K562 (cell line): ENCODE measurements around the gene EYA2. TPM values are rescaled to one million over a fixed set of nuclear protein-coding genes. Genes with fewer than 3 reads are reported as not detected.

Experiments used
- CC2D1A ChIP-seq: fragments of 450-650 bp; IDR thresholded peaks from 2 replicates; pipeline ENCODE4 v1.6.1; 2017; ENCODE audit warnings: mild to moderate bottlenecking
- CEBPG ChIP-seq, 3 experiments: fragments of 200-800 bp in 1 of 3; sonication (Bioruptor generic) in 1 of 3; sonication (generic) in 1 of 3; formaldehyde crosslinking in 1 of 3; IDR thresholded peaks in 2 of 3; conservative IDR thresholded peaks in 1 of 3; 2 replicates each; pipeline versions ENCODE4 v1.6.1 to v1.8.0; 2016 to 2022; ENCODE audit warnings: missing compliant biosample characterization in 2 of 3, missing genetic modification characterization in 2 of 3, mild to moderate bottlenecking in 1 of 3, missing genetic modification reagents in 1 of 3
- FIP1L1 ChIP-seq: fragments of 200-400 bp; formaldehyde crosslinking; IDR thresholded peaks from 2 replicates; pipeline ENCODE4 v1.6.1; 2018; ENCODE audit warnings: mild to moderate bottlenecking, low read depth, low read length; ENCODE audit not compliant: poor library complexity, severe bottlenecking
- NFE2L1 ChIP-seq: fragments of 450-650 bp; IDR thresholded peaks from 2 replicates; pipeline ENCODE4 v1.6.1; 2016; ENCODE audit warnings: missing genetic modification characterization, low read depth, mild to moderate bottlenecking, missing compliant biosample characterization, moderate library complexity, borderline replicate concordance
- STAT5B ChIP-seq: fragments of 250-450 bp; sonication (Bioruptor Pico); IDR thresholded peaks from 2 replicates; pipeline ENCODE4 v1.8.0; 2021; ENCODE audit warnings: mild to moderate bottlenecking, inconsistent platforms
- TAF7 ChIP-seq: fragments of 450-650 bp; IDR thresholded peaks from 2 replicates; pipeline ENCODE4 v1.6.1; 2016; ENCODE audit warnings: missing genetic modification characterization, missing compliant biosample characterization
- ZNF184 ChIP-seq: sonication (generic); formaldehyde crosslinking; IDR thresholded peaks from 2 replicates; pipeline ENCODE4 v1.5.0; 2020; ENCODE audit warnings: missing genetic modification reagents
- ZNF282 ChIP-seq: sonication (generic); formaldehyde crosslinking; IDR thresholded peaks from 2 replicates; pipeline ENCODE4 v1.8.1; 2023; ENCODE audit warnings: missing genetic modification reagents
- polyA plus RNA-seq, 8 experiments: library from polyadenylated mRNA; depleted of rRNA in 4 of 8; stranded (reverse) in 5 of 8; unstranded in 3 of 8; fragments of >200 nt; fragmentation: Nextera tagmentation in 2 of 8; fragmentation: Illumina TruSeq in 1 of 8; extraction: Ambion mirVana in 2 of 8; extraction: Trizol in 1 of 8; gene quantifications; 2 replicates each; pipeline versions ENCODE4 v1.2.1 to v1.2.3, GENCODE V29; 2011 to 2014; ENCODE audit warnings: inconsistent platforms in 1 of 8, missing spikeins in 1 of 8
- total RNA-seq, 7 experiments: library from RNA; depleted of rRNA in 6 of 7; stranded (reverse); fragments of >200 nt in 6 of 7; fragmentation: Illumina TruSeq in 2 of 7; extraction: Trizol in 2 of 7; gene quantifications; 2 replicates each; pipeline versions ENCODE4 v1.2.1 to v1.2.3, GENCODE V29; 2011 to 2021; ENCODE audit warnings: low replicate concordance in 1 of 7
- TF ChIP-seq, protein P1 (sequence below): fragments of 450-650 bp; formaldehyde crosslinking; IDR thresholded peaks from 2 replicates; pipeline ENCODE4 v1.4.0; 2022; ENCODE audit warnings: mild to moderate bottlenecking, moderate library complexity
- TF ChIP-seq, protein P2 (sequence below), 2 experiments: fragments of 450-650 bp in 1 of 2; sonication (generic) in 1 of 2; formaldehyde crosslinking in 1 of 2; IDR thresholded peaks in 1 of 2; conservative IDR thresholded peaks in 1 of 2; 2 replicates each; pipeline versions ENCODE4 v1.6.1 to v1.8.1; 2016 to 2023; ENCODE audit warnings: mild to moderate bottlenecking in 2 of 2, moderate library complexity in 2 of 2, inconsistent platforms in 1 of 2, missing genetic modification reagents in 1 of 2

EYA2 gene
- total and polyA plus RNA-seq, 9 of the 15 experiments (the other 6 are each of a cell fraction or from before 2014, with no cell fraction given): 0.03 TPM; not detected in 8

DNA sequence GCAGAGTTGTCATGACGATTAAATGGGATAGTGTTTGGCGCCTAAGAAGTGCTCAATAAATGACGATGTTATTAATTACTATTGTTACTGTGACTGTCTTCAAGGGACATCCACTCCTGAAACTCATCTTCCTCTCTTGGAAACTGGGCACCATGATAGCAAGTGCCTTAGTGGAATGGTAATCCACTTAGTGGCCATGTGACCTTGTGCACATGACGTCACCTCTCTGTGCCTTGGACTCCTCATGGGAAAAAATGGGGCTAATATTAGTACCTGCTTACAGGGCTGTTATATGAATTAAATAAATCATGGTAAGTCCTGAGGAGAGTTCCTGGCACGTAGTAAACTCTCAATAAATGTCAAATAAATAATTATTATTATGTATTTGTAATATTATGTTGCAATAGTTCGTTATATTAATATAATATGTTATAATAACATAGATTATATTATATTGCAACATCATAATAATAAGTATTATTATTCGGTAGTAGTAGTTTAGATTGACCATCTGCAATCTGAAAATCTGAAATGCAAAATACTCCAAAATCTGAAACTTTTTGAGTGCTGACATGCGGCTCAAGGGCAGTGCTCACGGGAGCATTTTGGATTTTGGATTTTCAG is 40.9 kb downstream of the EYA2 start (continued):
- TF ChIP-seq TAF7 (tag) (no peak), STAT5B (CRISPR knock-in tag) (no peak), CC2D1A (no peak), NFE2L1 (tag) (no peak), ZNF184 (CRISPR knock-in tag) (no peak), FIP1L1 (no peak), ZNF282 (CRISPR knock-in tag) (no peak), CEBPG (CRISPR knock-in tag; IDR thresholded peaks at IDR 0.05) (no peak), CEBPG (tag; conservative IDR thresholded peaks at IDR 0.05 in 1 of 2, IDR thresholded peaks at IDR 0.05 in 1 of 2) (peak; percentile 35 to 80; a peak in 3 of 4 replicates)
- TF ChIP-seq, protein P1, sequence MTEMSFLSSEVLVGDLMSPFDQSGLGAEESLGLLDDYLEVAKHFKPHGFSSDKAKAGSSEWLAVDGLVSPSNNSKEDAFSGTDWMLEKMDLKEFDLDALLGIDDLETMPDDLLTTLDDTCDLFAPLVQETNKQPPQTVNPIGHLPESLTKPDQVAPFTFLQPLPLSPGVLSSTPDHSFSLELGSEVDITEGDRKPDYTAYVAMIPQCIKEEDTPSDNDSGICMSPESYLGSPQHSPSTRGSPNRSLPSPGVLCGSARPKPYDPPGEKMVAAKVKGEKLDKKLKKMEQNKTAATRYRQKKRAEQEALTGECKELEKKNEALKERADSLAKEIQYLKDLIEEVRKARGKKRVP (CRISPR knock-in tag): no peak
- TF ChIP-seq, protein P2, sequence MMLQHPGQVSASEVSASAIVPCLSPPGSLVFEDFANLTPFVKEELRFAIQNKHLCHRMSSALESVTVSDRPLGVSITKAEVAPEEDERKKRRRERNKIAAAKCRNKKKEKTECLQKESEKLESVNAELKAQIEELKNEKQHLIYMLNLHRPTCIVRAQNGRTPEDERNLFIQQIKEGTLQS (IDR thresholded peaks at IDR 0.05): peak; percentile 74
- TF ChIP-seq, protein P2 (CRISPR knock-in tag; conservative IDR thresholded peaks at IDR 0.05): no peak
- TF ChIP-seq, all 486 proteins: peak for 5
